ENCODE results near the gene PTPRD. TPM values are rescaled to one million over a fixed set of nuclear protein-coding genes. Genes with fewer than 3 reads are reported as not detected.

The PTPRD gene
- total RNA-seq, 1 experiment from 2014 or later: 32.5 TPM

GRCh38 chr9:10172476-10172875 lies 440.3 kb downstream of the PTPRD start:
- H3K14ac ChIP-seq (ENCODE audit: insufficient read depth, low read length): no peak overlapping the region
- Mint-ChIP-seq H3K9me3 (no peaks in the 10 kb centered on the region; a peak in 1 of 5 replicates), H3K36me3 (ENCODE audit: insufficient read depth in 1 of 3, low read depth in 3 of 3) (no peaks in the 10 kb centered on the region), H3K4me1 (peaks cover 0 to 2% of the 10 kb centered on the region in 2 experiments; a peak in 1 of 4 replicates), H3K27me3 (ENCODE audit: low read depth) (no peaks in the 10 kb centered on the region), H3K4me3 (no peak overlapping the region), H3K27ac (no peak overlapping the region)
- no peak overlapping the region for H4K91ac ChIP-seq (ENCODE audit: insufficient read length, low read depth, low read length)
- H2BK20ac ChIP-seq (ENCODE audit: low read depth, low read length, poor library complexity, severe bottlenecking): no peak overlapping the region
- no peak overlapping the region for H3K18ac ChIP-seq (ENCODE audit: insufficient read length, low read depth, low read length)
- H4K8ac ChIP-seq (replicated peaks; ENCODE audit: insufficient read length, low read depth, low read length): no peak overlapping the region
- H3K9ac ChIP-seq (ENCODE audit: extremely low read depth, insufficient read length, low read length): no peak overlapping the region
- H4K5ac ChIP-seq (ENCODE audit: insufficient read length, low read depth, low read length): no peak overlapping the region
- H2BK120ac ChIP-seq (ENCODE audit: low read depth, low read length, poor library complexity, severe bottlenecking): no peak overlapping the region
- no peak for TF ChIP-seq CTCF (conservative IDR thresholded peaks at IDR 0.05)
- H3K4me2 ChIP-seq (ENCODE audit: insufficient read depth, insufficient read length, low read length): no peak overlapping the region
- no peak overlapping the region for H2AFZ ChIP-seq (ENCODE audit: low read length)
- H3K27ac ChIP-seq (ENCODE audit: insufficient read length, low read depth, low read length): no peak overlapping the region
- H4K20me1 ChIP-seq (ENCODE audit: control insufficient read depth, insufficient read depth, insufficient read length): no peaks in the 10 kb centered on the region
- no peak overlapping the region for H2BK12ac ChIP-seq (ENCODE audit: insufficient read length, low read depth, low read length)
- H3T11ph ChIP-seq (ENCODE audit: low read length): no peak overlapping the region
- WGBS (ENCODE audit: extremely low coverage, insufficient read length, low lambda C conversion rate): no CpG with 5 or more reads among the region's 2 CpGs
- no peak overlapping the region for H3K23ac ChIP-seq (ENCODE audit: insufficient read length, low read depth, low read length)
- H3K79me1 ChIP-seq (ENCODE audit: insufficient read depth, low read depth, low read length, poor library complexity, severe bottlenecking): no peaks in the 10 kb centered on the region
- H2BK5ac ChIP-seq (ENCODE audit: insufficient read length, low read length): no peak overlapping the region
- H2AK5ac ChIP-seq (ENCODE audit: insufficient read length, low read length): no peak overlapping the region
- H3K79me2 ChIP-seq (ENCODE audit: insufficient read depth, low read length): no peaks in the 10 kb centered on the region
- no peaks in the 10 kb centered on the region for H3K9me3 ChIP-seq (ENCODE audit: control insufficient read depth, low read depth, low read length)
- DNase-seq: no peak
- no peaks in the 10 kb centered on the region for H3K27me3 ChIP-seq (ENCODE audit: insufficient read depth, low read length)
- no peaks in the 10 kb centered on the region for H3K4me1 ChIP-seq (ENCODE audit: insufficient read depth, low read length)
- H3K56ac ChIP-seq (ENCODE audit: insufficient read length, low read depth, low read length): no peak overlapping the region
- H3K23me2 ChIP-seq (ENCODE audit: insufficient read length, low read depth, low read length, poor library complexity, severe bottlenecking): no peaks in the 10 kb centered on the region
- H3K4ac ChIP-seq (ENCODE audit: low read depth, low read length): no peak overlapping the region
- no peak overlapping the region for H2BK15ac ChIP-seq (ENCODE audit: low read depth, low read length)

Measured in H9 (cell line).